ENCODE measurements around the gene CDKN2A.

CDKN2A gene

DNA sequence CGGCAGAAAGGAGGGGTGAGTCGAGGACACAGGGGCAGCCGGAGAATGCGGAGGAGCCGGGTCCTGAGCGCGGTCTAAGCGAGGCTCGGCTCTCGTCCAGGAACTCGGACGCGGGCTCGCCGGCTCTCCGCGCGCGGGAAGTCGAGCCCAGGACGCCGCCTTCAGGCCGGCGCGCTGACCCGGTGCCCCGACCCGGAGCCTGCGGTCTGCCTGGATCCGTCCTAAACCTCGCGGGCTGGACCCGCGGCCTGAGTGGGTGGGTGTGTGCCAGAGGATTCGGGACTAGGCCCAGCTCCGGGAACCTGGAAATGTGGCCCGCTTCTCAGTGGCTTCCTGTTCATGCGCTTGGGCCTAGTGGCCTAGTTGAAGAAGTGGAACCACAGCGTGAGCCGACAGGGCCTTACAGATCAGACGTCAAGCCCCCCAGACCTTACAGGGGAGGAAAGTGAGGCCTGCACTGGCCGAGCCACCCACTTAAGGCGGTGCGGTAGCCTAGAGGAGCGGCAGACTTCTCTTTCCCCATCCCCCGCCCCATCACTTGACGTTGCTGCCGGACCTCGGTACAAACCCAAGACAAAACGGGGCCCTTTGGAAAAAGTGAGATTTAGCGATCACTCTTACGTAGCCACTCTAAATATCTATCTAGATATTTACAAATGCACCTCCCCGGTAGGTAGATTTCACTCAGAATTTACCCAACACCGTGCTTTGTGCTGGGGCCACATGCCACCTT is 1.6 kb upstream of the CDKN2A start:
- DNase-seq (peak; percentile 31), ATAC-seq (no peak)
- Mint-ChIP-seq H3K9me3 (no peaks in the 10 kb centered on the region), H3K27ac (peak overlapping the region; percentile 85), H3K4me3 (peak overlapping the region; percentile 93), H3K27me3 (peaks cover 36% of the 10 kb centered on the region), H3K36me3 (ENCODE audit: low read depth) (no peaks in the 10 kb centered on the region), H3K4me1 (peaks cover 15% of the 10 kb centered on the region)

DNA sequence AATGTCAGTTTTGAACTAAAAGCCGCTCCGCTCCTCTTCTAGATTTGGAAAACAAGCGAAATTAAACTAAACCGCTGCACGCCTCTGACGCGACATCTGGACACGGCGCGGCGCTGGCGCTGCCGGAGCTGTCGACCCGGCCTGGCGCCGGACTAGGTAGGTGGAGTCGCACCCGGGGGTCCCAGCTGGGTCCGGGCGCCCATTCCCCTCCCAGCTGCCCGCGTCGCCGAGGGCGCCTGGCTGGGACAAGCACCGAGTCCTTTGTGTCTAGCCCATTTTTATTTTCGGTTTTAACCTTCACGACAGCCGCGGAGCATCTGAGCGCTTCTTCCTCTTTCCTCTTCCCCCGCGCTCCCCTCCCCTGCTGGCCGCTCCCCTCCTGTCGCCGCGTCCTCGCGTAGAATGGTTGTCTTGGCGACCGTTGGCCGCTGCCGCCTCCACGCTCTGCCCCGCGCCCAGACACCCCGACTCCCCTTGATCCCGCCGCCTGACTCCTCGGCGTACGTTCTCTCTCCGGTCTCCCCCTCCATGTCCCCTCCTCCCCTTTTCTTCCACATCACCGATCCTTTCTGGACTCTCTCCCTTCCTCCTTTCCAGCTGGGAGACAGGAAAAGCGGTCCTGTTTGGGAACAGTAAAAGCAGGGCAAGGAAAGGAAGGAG is 944 bp upstream of the CDKN2A start:
- H3K9me3 Mint-ChIP-seq: no peaks in the 10 kb centered on the region
- peaks cover 40% of the 10 kb centered on the region for H3K27me3 Mint-ChIP-seq
- peak; percentile 69 for ATAC-seq
- H3K27ac Mint-ChIP-seq: peak overlapping the region; percentile 85
- peak overlapping the region; percentile 93 for H3K4me3 Mint-ChIP-seq
- peak; percentile 77 for DNase-seq
- peaks cover 2% of the 10 kb centered on the region for H3K36me3 Mint-ChIP-seq (ENCODE audit: low read depth)
- H3K4me1 Mint-ChIP-seq: peaks cover 17% of the 10 kb centered on the region

DNA sequence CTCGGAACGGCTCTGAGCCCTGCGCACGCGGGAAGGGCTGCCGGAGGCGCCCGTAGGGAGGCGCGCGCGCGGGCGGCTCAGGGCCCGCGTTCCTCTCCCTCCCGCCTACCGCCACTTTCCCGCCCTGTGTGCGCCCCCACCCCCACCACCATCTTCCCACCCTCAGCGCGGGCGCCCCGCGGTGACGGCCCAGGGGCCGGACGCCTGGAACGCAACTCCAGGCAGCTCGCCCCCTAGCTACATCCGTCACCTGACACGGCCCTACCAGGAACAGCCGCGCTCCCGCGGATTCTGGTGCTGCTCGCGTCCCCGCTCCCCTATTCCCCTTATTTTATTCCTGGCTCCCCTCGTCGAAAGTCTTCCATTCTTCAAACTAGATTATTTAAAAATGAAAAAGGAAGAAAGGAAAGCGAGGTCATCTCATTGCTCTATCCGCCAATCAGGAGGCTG is 389 bp upstream of the CDKN2A start, which contains the start of gene CDKN2B-AS1:
Gene CDKN2B-AS1 (plus strand): TSS at position 236 of the 450 bp plus-strand sequence.
- peaks cover 2% of the 10 kb centered on the region for H3K36me3 Mint-ChIP-seq (ENCODE audit: low read depth)
- DNase-seq (peak; percentile 50), ATAC-seq (peak; percentile 44)
- H3K9me3 Mint-ChIP-seq: no peaks in the 10 kb centered on the region
- H3K27ac Mint-ChIP-seq: peak within 1 kb of the TSS; percentile 85
- H3K4me1 Mint-ChIP-seq: peaks cover 19% of the 10 kb centered on the region
- H3K27me3 Mint-ChIP-seq: peaks cover 40% of the 10 kb centered on the region
- H3K4me3 Mint-ChIP-seq: peak within 1 kb of the TSS; percentile 93

DNA sequence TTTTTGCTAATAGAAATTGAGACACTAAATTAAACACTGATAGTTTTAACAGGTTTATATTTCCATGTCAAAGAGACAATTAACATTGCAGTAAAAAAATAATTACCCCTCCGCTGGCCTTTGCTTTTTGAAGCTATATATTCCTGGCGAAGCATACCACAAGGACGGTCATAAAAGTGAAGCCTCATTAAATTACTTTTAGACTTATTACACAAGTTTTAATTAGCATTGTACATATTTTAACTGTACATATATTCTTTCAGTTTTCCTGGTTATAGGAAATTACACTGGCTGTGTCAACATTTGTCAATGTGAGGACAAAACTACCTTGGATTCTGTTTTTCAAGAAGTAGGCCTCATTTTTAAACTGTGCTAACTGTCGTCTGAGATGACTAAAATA is 1.2 kb downstream of the CDKN2A start:
- H3K4me1 Mint-ChIP-seq: peaks cover 19% of the 10 kb centered on the region
- no peak overlapping the region for H3K27ac Mint-ChIP-seq
- no peak for DNase-seq
- H3K36me3 Mint-ChIP-seq (ENCODE audit: low read depth): peaks cover 4% of the 10 kb centered on the region
- H3K9me3 Mint-ChIP-seq: peaks cover 4% of the 10 kb centered on the region
- no peak for ATAC-seq
- H3K27me3 Mint-ChIP-seq: peaks cover 53% of the 10 kb centered on the region
- H3K4me3 Mint-ChIP-seq: peak overlapping the region; percentile 93

DNA sequence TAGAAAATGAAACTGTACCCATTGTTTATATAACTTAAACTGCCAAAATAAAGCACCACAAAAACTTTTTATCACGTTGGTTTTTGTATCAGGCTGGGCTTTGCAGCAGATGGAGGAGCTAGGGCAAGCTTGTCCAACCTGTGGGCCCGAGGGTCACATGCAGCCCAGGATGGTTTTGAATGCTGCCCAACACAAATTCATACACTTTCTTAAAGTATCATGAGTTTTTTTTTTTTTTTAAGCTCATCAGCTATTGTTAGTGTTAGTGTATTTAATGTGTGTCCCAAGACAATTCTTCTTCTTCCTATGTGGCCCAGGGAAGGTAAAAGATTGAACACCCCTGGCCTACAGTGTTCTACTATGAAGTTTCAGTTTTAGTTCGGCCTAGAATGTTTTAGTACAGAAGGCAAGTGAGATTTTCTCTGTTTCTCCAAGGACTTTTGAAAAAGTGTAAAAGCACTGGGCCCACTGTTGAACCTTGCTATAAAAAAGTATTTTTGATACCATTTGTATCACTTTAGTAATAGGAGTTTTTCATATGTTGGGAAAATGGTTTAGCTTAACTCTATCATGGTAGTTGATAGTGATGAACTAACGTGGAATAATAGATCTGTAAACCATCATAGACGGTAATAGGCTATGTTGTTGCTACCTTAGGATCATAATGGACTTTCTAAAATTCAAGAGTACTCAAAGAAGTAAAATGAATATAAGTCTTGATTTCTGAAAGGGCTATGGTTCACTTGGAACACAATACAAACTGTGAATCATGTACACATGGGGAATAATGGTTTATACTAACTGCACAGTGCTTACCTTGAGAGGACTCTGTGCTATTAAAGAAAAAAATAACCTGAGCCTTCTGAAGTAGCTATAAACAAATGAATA is 2.9 kb downstream of the CDKN2A start:
- DNase-seq (no peak), ATAC-seq (no peak)
- H3K27ac Mint-ChIP-seq: no peak overlapping the region
- H3K4me3 Mint-ChIP-seq: no peak overlapping the region
- peaks cover 50% of the 10 kb centered on the region for H3K27me3 Mint-ChIP-seq
- peaks cover 18% of the 10 kb centered on the region for H3K4me1 Mint-ChIP-seq
- peaks cover 4% of the 10 kb centered on the region for H3K36me3 Mint-ChIP-seq (ENCODE audit: low read depth)
- H3K9me3 Mint-ChIP-seq: peaks cover 4% of the 10 kb centered on the region

DNA sequence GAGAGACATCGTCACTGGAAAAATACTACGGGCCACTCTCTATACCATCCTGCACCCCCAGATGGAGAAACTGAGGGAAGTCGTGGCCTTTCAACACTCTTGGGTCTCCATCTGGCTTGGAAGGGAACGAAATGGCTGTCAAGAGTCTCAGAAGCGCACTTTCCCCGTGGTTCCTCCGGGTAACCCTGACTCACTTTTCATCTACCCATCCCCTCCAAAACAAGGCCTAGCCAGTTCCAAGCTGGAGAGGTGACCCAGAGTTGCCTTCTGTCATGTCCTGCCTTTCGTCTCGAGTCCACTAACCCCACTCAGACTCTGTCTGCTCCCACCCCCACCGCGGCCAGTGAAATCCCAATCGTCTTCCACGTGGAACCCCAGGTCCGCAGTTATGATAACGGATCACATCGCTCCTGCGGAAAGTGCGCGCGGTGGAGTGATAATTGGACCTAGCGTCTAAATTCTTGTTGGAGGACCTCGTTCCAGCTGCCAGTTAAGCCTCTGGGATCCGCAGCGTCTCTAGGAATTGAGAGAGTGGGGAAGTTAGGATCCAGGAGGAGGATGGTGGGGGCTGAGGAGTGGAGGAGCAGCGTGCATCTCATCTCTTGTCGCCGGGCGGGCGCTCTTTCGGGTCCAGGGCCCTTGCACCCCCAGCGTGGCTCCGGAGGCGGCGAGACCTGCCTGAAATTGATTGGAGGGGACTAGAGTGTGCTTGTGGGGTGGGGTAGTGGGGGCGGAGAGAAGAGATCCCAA is 4.6 kb downstream of the CDKN2A start:
- H3K4me1 Mint-ChIP-seq: peaks cover 12% of the 10 kb centered on the region
- H3K27me3 Mint-ChIP-seq: peaks cover 48% of the 10 kb centered on the region
- H3K36me3 Mint-ChIP-seq (ENCODE audit: low read depth): peaks cover 4% of the 10 kb centered on the region
- ATAC-seq: no peak
- no peak overlapping the region for H3K4me3 Mint-ChIP-seq
- H3K9me3 Mint-ChIP-seq: peaks cover 4% of the 10 kb centered on the region
- H3K27ac Mint-ChIP-seq: no peak overlapping the region
- no peak for DNase-seq

DNA sequence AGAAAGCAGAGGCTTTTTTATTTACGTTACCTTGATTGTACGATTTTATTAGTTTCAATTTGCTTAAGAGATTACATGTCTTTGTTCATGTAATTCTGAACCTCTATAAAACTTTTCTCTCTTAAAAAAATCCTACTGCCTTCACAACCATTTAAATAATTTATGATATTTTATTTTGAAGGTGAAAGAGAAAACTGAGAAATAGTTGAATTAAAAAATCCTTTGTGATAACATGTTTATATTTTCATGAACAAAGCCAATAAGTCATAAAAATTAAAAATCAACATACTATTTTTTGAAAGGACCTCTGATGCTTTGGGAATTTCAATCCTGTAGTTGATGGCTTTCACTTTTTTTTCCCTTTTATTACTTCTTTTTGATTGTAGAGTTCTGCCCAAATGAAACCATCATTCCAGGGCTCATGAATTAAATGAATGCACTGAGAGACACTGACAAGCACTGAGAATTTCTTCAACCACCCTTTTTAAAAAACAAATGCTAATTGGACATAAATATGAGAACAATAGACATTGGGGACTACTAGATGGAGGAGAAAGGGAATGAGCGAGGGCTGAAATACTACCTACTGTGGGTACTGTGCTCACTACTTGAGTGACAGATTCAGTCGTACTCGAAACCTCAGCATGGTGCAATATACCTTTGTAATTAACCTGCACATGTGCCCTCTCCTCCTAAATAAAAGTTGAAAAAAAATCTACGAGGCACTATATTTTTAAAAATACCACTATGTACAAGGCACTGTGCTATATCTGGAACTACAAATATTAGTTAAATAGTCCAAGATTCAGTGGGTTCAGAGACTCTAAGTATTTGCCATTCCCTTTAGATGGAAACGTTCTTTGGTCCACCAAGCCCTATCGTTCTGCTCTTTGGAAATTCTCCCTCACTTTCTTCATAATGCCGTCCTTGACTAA is 5.9 kb downstream of the CDKN2A start:
- Mint-ChIP-seq H3K27me3 (peaks cover 52% of the 10 kb centered on the region), H3K4me1 (peaks cover 7% of the 10 kb centered on the region), H3K4me3 (no peak overlapping the region)

DNA sequence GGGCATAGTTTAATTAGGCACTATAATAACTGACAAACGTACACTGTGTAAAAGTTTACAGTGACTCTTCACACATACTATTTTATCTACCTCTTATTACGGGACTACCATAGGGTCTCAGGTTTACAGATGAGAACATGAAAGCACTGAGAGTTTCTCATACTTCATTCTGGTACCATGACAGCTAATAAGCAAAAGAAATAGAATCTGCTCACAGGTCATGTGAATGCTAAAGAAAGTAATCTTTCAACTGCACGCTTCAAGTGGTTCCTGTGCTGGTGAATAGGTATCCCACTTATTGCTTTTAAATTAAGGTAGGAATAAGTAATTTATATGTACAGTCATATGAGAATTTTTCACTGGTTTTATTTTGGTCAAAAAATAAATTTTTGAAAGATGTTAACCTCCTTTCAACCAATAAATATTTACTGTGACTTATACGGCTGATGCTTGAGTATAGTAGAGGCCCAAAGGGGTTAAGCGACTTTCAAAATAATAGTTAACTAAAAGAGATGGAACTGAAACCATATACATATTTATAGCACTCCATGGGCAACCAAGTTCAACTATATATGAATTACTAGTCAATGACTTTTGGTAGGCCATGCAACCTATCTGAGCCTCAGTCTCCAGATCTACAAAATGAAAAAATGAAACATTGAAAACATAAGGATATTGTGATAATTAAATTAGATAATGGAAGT is 8.1 kb downstream of the CDKN2A start:
- Mint-ChIP-seq H3K27me3 (peaks cover 70% of the 10 kb centered on the region), H3K36me3 (ENCODE audit: low read depth) (peaks cover 4% of the 10 kb centered on the region), H3K4me1 (peaks cover 5% of the 10 kb centered on the region), H3K27ac (no peak overlapping the region), H3K4me3 (no peak overlapping the region), H3K9me3 (peaks cover 4% of the 10 kb centered on the region)
- DNase-seq (no peak), ATAC-seq (no peak)

More for the DNA sequence above, 5.9 kb downstream of the CDKN2A start:
- Mint-ChIP-seq H3K36me3 (ENCODE audit: low read depth) (peaks cover 4% of the 10 kb centered on the region), H3K9me3 (peaks cover 4% of the 10 kb centered on the region), H3K27ac (no peak overlapping the region)
- DNase-seq (no peak), ATAC-seq (no peak)

DNA sequence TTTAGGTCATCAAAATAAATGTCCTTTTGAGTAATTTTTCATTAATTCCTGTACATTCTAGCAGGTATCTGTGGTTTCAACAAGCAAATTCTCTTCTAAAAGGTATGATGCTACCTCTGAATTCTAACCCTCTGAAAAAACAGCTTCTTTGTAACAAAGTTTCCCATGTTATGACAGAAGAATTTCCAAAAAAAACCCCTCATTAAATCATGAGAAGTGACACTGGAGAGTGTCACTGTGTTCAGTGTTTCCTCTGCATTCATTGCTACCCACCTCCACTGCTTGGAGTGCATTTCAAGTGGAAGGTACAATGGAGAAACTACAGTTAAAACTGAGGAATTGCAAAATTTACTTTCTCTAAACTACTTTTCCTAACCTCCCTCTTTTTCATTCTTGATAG is 10.1 kb downstream of the CDKN2A start:
- Mint-ChIP-seq H3K4me3 (no peak overlapping the region), H3K4me1 (no peaks in the 10 kb centered on the region), H3K36me3 (ENCODE audit: low read depth) (no peaks in the 10 kb centered on the region), H3K27me3 (peaks cover 66% of the 10 kb centered on the region), H3K27ac (no peak overlapping the region), H3K9me3 (peaks cover 12% of the 10 kb centered on the region)
- ATAC-seq (no peak), DNase-seq (no peak)

DNA sequence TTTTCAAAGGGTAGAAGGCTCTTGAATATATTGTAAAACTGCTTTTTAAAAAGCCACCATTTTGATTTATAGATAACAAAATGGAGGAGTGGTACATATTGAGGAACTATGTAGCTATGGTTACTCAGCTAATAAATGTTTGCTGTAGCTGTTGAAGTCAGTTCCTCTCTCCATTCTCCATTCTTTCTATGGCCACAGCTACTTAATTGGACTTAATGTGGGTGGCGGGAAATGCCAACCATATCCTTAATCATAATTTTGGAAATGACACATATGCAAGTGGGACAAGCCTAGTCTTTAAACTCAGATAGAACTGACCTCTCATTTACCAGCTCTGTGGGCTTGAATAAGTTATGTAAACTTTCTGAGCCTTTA is 10.6 kb downstream of the CDKN2A start:
- ATAC-seq (no peak), DNase-seq (no peak)
- no peaks in the 10 kb centered on the region for H3K4me1 Mint-ChIP-seq
- no peak overlapping the region for H3K4me3 Mint-ChIP-seq
- H3K36me3 Mint-ChIP-seq (ENCODE audit: low read depth): no peaks in the 10 kb centered on the region
- peaks cover 66% of the 10 kb centered on the region for H3K27me3 Mint-ChIP-seq
- peaks cover 8% of the 10 kb centered on the region for H3K9me3 Mint-ChIP-seq
- no peak overlapping the region for H3K27ac Mint-ChIP-seq

DNA sequence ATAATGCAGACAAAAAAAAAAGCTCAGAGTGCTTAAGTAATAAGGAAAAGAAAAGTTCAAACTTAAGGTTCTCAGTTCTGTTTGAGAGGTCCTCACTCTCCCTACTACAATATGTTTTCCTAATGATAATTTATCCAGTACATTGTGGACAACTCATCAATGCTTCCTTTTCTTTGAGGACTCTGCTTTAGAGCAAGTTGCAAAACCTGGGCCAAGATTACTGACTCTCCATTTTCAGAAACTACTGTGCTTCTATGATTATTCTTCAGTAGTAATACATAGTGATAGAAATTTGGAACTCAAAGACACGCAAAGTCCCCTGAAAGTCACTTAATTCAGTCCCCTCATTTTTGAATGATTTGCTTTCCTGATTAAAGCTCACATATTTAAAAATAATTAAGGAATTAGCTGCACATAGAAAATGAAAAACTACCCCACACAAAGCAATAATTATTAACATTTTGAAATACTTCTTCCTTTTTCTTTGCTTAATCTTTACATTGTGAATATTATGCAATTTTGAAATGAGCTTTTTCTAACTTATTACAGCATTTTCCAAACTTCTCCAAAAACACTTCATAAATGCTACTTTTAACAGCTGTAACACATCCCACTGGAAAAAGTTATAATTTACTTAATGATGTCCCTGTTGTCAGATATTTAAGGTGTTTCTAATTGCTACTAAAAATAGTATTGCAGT is 11.2 kb downstream of the CDKN2A start:
- Mint-ChIP-seq H3K9me3 (peaks cover 8% of the 10 kb centered on the region), H3K27ac (no peak overlapping the region), H3K4me3 (no peak overlapping the region), H3K27me3 (peaks cover 63% of the 10 kb centered on the region), H3K36me3 (ENCODE audit: low read depth) (no peaks in the 10 kb centered on the region), H3K4me1 (no peaks in the 10 kb centered on the region)
- no peak for ATAC-seq
- no peak for DNase-seq

DNA sequence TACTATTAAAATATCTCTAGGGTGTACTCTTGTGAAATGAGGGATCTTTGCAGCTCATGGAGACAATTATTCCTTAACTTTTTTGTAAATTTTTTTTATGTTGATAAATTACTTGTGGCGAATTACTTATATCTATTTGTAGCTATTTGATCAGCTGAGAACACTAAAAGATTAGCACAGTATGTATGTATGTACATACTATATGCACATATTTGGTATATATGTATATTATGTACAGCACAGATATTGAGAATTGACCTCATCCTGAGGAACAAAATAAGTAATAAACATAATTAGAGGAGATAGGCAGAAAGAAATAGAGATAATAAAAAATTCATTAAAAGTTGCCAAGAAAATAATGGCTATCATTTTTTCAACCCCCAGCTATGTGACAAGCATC is 11.8 kb downstream of the CDKN2A start:
- H3K4me1 Mint-ChIP-seq: no peaks in the 10 kb centered on the region
- no peak overlapping the region for H3K4me3 Mint-ChIP-seq
- peaks cover 64% of the 10 kb centered on the region for H3K27me3 Mint-ChIP-seq
- H3K9me3 Mint-ChIP-seq: peaks cover 8% of the 10 kb centered on the region
- H3K27ac Mint-ChIP-seq: no peak overlapping the region
- ATAC-seq: no peak
- H3K36me3 Mint-ChIP-seq (ENCODE audit: low read depth): no peaks in the 10 kb centered on the region
- DNase-seq: no peak

Data from activated naive CD8-positive, alpha-beta T cell treated with anti-CD3 and anti-CD28 coated beads, Interleukin-2, amount 50 U/mL, for 24 hours (primary cell).